Measurements from ENCODE around the gene GAB2. TPM values are rescaled to one million over a fixed set of nuclear protein-coding genes. Genes with fewer than 3 reads are reported as not detected.

Gene GAB2
- total RNA-seq, 2 donors from 2014 or later: 2.8 to 5.0 TPM

DNA sequence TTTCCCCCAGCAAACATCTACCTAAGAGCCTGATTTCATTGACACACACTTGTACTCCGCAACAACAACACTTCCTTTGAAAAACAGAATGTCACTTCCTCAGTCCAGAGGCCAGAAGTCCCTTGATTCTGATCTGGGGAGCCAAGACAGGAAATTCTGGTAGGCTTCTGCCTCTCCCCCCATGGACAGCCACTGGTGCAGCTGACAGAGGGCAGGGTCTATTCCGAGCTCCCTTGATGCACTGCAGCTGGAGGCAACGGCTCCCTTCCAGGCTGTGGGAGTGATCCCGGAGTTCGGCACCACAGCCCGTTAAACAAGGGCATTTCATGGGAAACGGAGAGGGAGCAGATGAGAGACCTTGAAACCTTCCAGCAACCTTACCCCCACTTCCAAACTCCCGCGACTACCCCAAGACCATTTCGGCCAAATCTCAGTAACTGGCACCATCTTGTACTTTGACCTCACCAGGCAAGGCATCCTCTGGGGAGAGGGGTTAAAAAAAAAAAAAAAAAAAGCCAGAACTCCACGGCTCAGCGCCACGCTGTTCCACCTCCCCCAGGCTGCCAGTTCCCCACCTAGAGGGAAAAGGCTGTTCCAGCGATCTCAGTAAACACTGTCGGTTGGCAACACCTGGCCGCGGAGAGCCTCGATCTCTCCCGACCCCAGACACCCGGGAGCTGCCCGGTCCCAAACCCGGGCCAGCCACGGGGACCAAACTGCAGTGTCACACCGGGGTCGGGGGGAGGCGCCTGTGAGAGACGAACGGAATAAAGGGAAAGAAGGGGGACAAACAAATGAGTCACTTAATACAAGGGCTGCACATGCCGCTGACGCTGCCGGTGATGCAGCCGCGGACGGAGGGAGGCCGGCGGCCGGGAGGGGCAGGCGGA, 1.1 kb downstream of the GAB2 start:
- H3K27ac Mint-ChIP-seq: peak overlapping the region; percentile 26 to 49
- no peaks in the 10 kb centered on the region for H3K36me3 Mint-ChIP-seq
- peak; percentile 67 to 68 for ATAC-seq
- no peaks in the 10 kb centered on the region for H3K9me3 Mint-ChIP-seq
- DNase-seq (ENCODE audit: low spot score in 2 of 2): peak; percentile 68 to 83

DNA sequence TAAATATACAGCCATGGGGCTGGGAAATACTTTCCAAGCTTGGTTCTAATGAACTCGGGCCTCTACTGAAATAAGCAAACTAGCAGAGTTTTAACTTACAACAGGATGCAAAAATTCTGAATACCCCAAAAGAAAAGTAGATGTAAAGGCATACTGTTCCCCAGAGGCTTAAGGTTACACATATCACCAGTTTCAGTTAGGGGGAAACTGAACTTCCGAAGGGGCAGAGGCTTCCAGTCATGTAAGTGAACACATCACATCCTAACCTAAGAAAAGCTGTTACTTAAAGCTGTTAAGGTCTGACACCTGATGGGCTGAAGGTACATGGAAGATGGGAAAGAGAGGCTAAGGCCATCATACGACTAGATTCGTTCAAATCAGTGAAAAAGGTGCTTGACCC, 2.3 kb downstream of the GAB2 start:
- Mint-ChIP-seq H3K27ac (no peak overlapping the region), H3K36me3 (no peaks in the 10 kb centered on the region), H3K9me3 (no peaks in the 10 kb centered on the region)
- no peak for DNase-seq (ENCODE audit: low spot score in 2 of 2)
- ATAC-seq: no peak

DNA sequence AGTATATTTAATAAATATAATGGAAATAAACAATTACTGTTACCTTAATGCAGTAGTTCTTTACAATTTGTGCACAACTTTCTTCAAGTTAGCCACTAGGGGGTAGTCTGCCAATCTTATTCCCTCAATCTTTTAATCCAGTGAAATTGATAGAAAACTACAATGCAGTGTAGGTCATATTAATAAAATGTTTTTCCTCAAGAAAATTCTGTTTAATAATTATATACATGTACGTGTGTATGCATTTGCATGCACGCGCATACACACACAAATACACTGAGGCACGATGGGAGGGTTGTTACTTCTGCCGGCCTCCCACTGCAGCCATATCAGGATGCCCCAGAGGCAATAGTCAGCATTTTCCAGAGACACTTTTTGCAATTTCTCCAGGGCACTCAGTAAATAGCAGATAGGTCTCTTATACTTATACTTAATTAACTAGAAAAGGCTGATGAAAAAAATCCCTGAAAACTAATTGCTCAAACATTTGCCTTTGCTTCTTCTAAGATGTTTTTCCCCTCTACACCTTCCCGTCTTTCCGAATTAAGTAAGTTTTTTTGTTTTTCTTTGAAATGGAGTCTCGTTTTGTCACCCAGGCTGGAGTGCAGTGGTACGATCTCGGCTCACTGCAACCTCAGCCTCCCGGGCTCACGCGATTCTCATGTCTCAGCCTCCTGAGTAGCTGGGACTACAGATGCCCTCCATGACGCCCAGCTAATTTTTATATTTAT, 3.1 kb downstream of the GAB2 start:
- ATAC-seq (no peak), DNase-seq (ENCODE audit: low spot score in 2 of 2) (no peak)
- Mint-ChIP-seq H3K27ac (no peak overlapping the region), H3K9me3 (no peaks in the 10 kb centered on the region), H3K36me3 (no peaks in the 10 kb centered on the region)

DNA sequence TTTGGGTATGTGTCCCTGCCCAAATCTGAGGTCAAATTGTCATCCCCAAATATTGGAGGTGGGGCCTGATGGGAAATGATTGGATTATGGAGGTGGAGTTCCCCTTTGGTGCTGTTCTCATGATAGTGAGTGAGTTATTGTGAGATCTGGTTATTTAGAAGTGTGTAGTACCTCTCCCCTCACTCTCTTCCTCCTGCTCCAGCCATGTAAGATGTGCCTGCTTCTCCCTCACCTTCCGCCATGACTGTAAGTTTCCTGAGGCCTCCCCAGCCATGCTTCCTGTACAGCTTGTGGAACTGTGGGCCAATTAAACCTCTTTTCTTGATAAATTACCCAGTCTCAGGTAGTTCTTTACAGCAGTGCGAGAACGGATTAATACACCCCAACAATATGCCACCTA, 9.0 kb downstream of the GAB2 start:
- no peak for ATAC-seq
- no peak overlapping the region for H3K27ac Mint-ChIP-seq
- H3K36me3 Mint-ChIP-seq: peaks cover 26 to 31% of the 10 kb centered on the region in 2 donors
- H3K9me3 Mint-ChIP-seq: peaks cover 10 to 22% of the 10 kb centered on the region in 2 donors
- no peak for DNase-seq (ENCODE audit: low spot score in 2 of 2)

DNA sequence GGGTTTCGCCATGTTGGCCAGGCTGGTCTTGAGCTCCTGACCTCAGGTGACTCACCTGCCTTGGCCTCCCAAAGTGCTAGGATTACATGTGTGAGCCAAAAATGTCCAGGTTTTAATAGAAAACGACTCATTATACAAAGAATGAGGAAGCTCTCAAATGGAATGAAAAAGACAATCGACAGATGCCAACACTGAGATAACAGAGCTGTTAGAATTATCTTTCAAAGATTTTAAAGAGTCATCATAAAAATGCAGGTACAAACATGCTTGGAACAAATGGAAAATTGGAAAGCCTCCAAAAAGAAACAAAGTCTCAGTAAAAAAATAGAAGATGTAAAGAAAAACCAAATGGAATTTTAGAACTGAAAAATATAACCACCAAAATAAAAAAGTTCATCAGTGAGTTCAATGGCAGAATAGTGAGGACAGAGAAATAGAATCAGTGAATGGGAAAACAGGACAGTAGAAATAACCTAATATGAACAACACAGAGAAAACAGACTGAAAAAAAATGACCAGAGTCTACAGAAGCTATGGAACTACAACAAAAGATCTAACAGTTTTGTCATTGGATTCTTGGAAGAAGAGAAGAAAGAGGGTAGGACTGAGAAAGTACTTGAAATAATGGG, 10.9 kb downstream of the GAB2 start:
- Mint-ChIP-seq H3K9me3 (peaks cover 10 to 22% of the 10 kb centered on the region in 2 donors), H3K36me3 (peaks cover 26 to 31% of the 10 kb centered on the region in 2 donors), H3K27ac (no peak overlapping the region)
- ATAC-seq: no peak
- no peak for DNase-seq (ENCODE audit: low spot score in 2 of 2)

DNA sequence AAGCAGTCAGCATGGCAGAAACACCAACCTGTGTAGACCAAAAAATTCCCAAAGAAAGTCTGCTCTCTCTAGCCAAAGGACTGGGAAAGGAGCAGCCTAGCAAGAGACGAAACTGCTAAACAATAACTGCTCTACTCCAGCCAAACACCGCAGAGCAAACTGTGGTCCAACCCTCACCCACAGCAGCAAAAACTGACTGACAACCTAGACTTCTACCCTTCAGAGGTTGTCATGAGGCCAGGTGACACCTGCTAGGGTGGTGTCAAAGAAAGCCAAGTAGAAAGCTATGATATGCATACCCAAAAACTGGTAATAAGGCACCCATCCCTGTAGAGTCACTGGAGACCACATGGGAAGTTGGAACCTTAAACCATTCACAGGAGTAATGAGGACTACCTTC, 11.8 kb downstream of the GAB2 start:
- H3K27ac Mint-ChIP-seq: no peak overlapping the region
- peaks cover 10 to 22% of the 10 kb centered on the region in 2 donors for H3K9me3 Mint-ChIP-seq
- no peak for ATAC-seq
- peaks cover 26 to 31% of the 10 kb centered on the region in 2 donors for H3K36me3 Mint-ChIP-seq
- DNase-seq (ENCODE audit: low spot score in 2 of 2): no peak

DNA sequence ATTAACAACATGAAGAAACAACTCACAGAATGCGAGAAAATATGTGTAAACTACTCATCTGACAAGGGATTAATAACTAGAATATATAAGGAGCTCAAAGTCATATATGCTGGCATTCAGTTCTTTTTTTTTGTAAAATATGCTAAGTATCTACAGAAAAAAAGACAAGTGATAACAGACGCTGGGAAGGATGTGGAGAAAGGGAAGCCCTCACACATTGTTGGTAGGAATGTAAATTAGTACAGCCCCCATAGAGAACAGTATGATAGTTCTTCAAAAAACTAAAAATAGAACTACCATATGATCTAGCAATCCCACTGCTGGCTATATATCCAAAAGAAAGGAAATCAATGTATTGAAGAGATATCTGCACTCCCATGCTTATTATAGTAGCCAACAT, 13.8 kb downstream of the GAB2 start:
- DNase-seq (ENCODE audit: low spot score in 2 of 2) (no peak), ATAC-seq (no peak)
- peaks cover 24 to 29% of the 10 kb centered on the region in 2 donors for H3K36me3 Mint-ChIP-seq
- peaks cover 10 to 21% of the 10 kb centered on the region in 2 donors for H3K9me3 Mint-ChIP-seq
- no peak overlapping the region for H3K27ac Mint-ChIP-seq

DNA sequence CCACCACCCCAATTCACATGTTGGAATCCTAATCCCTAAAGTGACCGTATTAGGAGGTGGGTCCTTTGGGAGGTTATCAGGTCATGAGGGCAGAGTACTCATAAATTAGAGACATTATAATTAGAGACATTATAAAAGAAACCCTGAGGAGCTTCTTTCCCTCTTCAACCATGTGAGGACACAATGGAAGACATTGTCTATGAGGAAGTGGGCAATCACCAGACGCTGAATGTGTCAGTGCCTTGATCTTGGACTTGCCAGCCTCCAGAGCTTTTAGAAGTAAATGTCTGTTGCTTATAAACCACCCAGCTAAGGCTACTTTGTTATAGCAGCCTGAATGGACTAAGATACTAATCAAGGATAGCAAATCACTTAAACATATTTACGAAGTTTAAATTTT, 14.8 kb downstream of the GAB2 start:
- ATAC-seq: no peak
- H3K36me3 Mint-ChIP-seq: peaks cover 20 to 21% of the 10 kb centered on the region in 2 donors
- peaks cover 10 to 12% of the 10 kb centered on the region in 2 donors for H3K9me3 Mint-ChIP-seq
- no peak overlapping the region for H3K27ac Mint-ChIP-seq
- DNase-seq (ENCODE audit: low spot score in 2 of 2): no peak

DNA sequence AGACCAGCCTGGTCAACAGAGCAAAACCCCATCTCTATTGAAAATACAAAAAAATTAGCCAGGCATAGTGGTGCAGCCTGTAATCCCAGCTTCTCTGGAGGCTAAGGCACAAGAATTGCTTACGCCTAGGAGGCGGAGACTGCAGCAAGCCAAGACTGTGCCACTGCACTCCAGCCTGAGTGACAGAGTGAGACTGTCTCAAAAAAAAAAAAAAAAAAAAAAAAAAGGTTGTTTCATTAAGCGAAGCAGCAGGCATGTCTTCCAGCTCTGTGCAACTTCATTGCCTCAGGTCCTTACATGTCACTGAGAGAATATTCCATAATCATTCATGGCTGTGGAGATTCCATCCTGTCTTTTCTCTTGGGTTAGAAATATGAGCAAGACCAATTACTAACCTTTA, 16.9 kb downstream of the GAB2 start:
- peaks cover under 1 to 2% of the 10 kb centered on the region in 2 donors for H3K36me3 Mint-ChIP-seq
- ATAC-seq (no peak), DNase-seq (ENCODE audit: low spot score in 2 of 2) (no peak)
- H3K27ac Mint-ChIP-seq: no peak overlapping the region
- H3K9me3 Mint-ChIP-seq: no peaks in the 10 kb centered on the region

DNA sequence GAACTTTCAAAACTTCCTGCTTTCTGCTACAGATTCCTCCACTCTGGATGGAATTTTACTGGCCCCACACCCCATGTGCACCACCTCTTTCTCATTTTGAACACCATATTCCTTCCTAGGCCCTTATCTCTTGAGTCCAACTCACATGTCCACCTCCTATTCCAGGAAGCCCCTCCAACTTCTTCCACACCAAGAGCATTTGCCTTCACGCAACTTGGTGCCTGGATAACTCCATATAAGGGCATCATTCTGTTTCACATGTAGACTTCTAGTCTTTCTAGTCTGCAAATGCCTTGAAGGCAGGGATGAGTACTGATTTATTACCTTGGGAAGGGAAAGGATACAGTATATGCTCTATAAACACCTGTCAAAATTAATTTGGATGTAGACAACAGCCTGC, 17.5 kb downstream of the GAB2 start:
- no peak overlapping the region for H3K27ac Mint-ChIP-seq
- ATAC-seq (no peak), DNase-seq (ENCODE audit: low spot score in 2 of 2) (no peak)
- H3K36me3 Mint-ChIP-seq: no peaks in the 10 kb centered on the region
- H3K9me3 Mint-ChIP-seq: no peaks in the 10 kb centered on the region

DNA sequence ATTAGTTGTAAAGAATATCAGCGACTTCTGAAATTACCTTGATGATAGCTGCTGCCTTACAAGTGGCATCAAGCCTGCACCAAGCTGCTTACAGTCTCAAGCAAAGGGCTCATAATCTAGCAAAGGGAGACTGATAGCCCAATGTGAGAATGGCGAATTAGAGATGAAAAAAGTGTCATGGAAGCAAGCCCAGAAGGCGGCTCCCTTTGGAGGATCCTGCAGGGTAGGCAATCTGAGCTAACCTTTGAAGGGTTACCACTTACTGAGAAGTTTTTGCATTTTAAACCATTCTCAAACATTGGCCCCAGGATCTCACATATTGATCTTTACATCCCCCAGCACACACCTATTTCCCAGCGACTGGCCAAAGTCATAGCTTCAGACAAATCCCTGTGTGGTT, 18.5 kb downstream of the GAB2 start:
- ATAC-seq: no peak
- DNase-seq (ENCODE audit: low spot score in 2 of 2): no peak
- no peaks in the 10 kb centered on the region for H3K9me3 Mint-ChIP-seq
- H3K27ac Mint-ChIP-seq: no peak overlapping the region
- no peaks in the 10 kb centered on the region for H3K36me3 Mint-ChIP-seq

DNA sequence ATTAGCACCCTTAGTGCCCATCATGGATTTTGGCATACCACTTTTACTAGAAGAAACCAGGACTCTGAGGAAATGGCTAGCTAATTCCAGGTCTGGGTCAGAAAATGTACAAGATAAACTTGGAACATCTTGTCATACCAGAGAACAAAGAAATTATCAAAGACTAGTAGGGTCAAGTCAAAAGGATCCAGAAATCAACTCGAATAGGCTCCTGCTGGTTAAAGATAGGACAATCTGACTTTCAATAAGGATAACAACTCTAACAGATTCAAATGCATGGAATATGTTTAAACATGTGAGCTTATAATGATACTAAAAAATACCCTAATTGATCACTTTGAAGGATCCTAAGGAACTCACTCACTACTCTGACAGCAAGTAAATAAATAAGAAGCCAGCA, 18.9 kb downstream of the GAB2 start:
- H3K27ac Mint-ChIP-seq: no peak overlapping the region
- ATAC-seq: no peak
- H3K36me3 Mint-ChIP-seq: no peaks in the 10 kb centered on the region
- DNase-seq (ENCODE audit: low spot score in 2 of 2): no peak
- no peaks in the 10 kb centered on the region for H3K9me3 Mint-ChIP-seq

DNA sequence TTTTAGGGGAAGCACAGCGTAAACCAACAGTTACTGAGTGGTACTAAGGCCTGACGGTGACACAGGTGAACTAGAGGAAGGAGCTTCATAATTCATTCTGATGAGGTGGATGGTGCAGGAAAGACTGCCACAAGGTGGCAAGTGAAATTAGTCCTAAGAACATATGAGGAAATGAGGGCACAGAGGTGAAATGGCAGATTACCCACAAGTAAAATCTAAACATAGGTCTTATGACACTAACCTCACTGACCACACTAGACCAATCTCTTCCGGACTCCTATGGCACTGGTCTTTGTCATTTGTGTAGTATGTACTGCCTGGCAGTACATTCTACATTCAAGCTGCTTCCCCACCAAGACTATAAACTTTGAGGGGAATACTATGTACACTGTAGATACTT, 20.2 kb downstream of the GAB2 start:
- DNase-seq (ENCODE audit: low spot score in 2 of 2) (no peak), ATAC-seq (peak; percentile 81 to 91)
- Mint-ChIP-seq H3K27ac (no peak overlapping the region), H3K36me3 (no peaks in the 10 kb centered on the region), H3K9me3 (no peaks in the 10 kb centered on the region)

DNA sequence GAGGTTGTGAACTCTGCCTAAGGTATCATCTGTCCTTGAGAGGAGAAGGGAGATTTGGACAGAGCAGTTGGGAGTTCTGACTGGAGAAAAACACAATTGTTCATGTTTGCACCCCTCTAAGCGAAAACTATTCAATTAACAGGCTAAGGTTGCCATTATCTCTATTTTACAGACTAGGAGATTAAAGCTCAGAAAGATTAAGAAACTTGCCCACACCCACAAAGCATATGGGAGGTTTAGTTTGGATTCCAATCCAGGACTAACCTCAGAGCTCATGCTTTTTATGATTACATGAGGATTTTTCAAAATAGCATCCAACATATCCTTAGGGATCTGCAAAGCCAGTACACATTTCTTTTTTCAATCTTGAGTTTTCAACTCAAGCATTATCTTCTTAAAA, 22.0 kb downstream of the GAB2 start:
- Mint-ChIP-seq H3K9me3 (no peaks in the 10 kb centered on the region), H3K36me3 (no peaks in the 10 kb centered on the region), H3K27ac (no peak overlapping the region)
- DNase-seq (ENCODE audit: low spot score in 2 of 2) (no peak), ATAC-seq (no peak)

DNA sequence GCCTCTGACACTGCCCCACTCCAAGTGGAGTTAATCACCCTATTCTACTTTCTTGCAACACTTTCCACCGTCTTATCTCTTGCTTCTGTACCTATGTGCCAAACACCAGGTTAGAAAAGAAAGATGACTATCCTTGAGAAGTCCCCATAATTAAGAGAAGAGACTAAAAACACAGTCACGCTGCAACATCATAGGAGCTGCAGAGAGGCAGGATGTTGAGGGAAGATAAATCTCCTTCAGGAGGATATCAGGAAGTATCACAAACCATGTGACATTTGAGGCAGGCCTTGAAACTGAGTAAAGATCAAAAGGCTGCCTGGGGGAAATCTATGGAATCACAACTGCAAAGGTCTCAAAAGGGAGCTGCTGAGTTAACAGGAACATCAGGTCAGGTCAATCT, 24.8 kb downstream of the GAB2 start:
- H3K36me3 Mint-ChIP-seq: no peaks in the 10 kb centered on the region
- no peak for DNase-seq (ENCODE audit: low spot score in 2 of 2)
- H3K9me3 Mint-ChIP-seq: no peaks in the 10 kb centered on the region
- no peak overlapping the region for H3K27ac Mint-ChIP-seq
- no peak for ATAC-seq

DNA sequence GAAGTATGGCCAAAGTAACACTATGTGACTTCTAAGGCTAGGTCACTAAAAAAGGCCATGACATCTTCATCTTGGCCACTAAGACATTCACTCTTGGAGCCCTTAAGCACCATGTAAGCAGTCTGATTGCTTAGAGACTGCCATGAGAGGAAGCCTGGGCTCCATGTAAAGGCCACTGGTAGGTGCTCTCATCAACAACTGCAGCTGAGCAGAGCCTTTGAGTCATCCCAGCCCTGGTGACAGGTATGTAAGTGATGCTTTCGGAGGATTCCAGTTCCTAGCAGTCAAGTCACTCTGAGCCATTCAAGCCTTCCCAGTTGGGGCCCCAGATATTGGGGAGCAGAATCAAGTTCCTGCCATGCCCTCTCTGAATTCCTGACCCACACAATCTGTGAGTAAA, 26.2 kb downstream of the GAB2 start:
- Mint-ChIP-seq H3K9me3 (peaks cover 0 to 3% of the 10 kb centered on the region in 2 donors), H3K27ac (no peak overlapping the region), H3K36me3 (no peaks in the 10 kb centered on the region)
- DNase-seq (ENCODE audit: low spot score in 2 of 2): no peak
- ATAC-seq: peak in 1 of 2 donors; percentile 39

DNA sequence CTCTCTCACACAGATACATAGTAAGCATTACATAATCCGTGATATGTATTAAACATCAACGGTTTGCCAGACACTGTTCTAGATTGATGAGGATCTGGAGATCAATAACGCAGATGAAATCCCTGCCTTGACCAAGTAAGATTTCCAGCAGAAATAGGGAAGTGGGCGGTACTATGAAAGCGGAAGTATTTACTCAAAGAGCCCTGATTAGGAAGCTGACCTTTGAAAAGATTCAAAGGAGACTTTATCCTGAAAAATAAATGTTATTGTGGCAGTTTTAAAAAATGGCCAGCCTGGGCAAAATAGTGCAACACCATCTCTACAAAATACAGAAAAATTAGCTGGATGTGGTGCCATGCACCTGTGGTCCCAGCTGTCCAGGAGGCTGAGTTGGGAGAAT, 26.8 kb downstream of the GAB2 start:
- Mint-ChIP-seq H3K27ac (no peak overlapping the region), H3K36me3 (no peaks in the 10 kb centered on the region), H3K9me3 (peaks cover 0 to 3% of the 10 kb centered on the region in 2 donors)
- no peak for ATAC-seq
- no peak for DNase-seq (ENCODE audit: low spot score in 2 of 2)
